ENCODE results near the gene GSE1. TPM values are rescaled to one million over a fixed set of nuclear protein-coding genes. Genes with fewer than 3 reads are reported as not detected.

Gene GSE1
- total and polyA plus RNA-seq, 9 of the 15 experiments (the other 6 are each of a cell fraction or from before 2014, with no cell fraction given): 12.2 to 244 (median 57.9) TPM

DNA sequence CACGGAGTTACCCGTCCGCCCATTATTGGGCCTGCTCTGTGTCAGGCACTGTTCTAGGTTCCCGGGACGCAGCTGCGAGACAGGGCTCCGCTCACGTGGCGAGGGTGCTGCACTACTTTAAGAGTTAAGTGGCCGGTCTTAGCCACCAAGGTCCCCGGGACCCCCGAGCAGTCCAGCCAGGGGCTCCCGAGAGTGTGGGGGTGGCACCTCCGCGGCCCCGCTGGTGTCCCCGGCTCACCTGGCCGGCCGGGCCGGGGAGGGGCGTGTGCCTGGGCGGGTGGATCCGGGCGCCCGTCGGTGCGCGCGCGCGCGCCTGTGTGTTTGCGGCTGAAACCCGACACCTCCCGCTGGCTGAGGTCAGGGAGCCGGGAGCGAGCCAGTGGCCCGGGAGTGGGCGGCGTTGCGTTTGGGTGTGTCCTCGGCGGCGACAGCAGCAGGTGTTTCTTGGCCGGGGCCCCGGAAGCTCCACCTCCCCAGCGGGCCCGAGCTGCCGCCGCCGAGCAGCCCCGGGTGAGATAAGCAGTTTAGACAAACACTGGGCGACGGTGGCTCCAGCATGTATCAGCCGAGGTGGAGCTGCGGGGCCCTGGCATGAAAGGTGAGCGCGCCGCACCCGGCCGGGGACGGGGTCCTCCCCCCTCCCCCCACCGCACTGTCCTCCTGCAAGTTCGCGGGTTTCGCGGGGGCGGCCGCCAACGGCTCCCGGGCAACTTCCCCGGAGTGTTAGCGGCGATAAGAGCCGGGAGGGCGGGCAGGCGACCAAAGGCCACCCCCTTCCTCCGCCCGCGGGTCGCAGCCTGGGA, at the start of gene GSE1 (continued):
- TF ChIP-seq ARNT (IDR thresholded peaks at IDR 0.05) (no peak), POLR2A (conservative IDR thresholded peaks at IDR 0.05) (peak; percentile 80), IFI16 (CRISPR knock-in tag; IDR thresholded peaks at IDR 0.05) (no peak), ATF4 (CRISPR knock-in tag; IDR thresholded peaks at IDR 0.05) (no peak), HINFP (tag; conservative IDR thresholded peaks at IDR 0.05; ENCODE audit: low read depth) (no peak), HNRNPUL1 (IDR thresholded peaks at IDR 0.05; ENCODE audit: low read length) (no peak), YBX1 (IDR thresholded peaks at IDR 0.05) (no peak), MEF2A (IDR thresholded peaks at IDR 0.05; ENCODE audit: control insufficient read depth, low read depth, low read length) (no peak), BRD9 (IDR thresholded peaks at IDR 0.05; ENCODE audit: low read depth, partially characterized antibody) (no peak), RBM17 (IDR thresholded peaks at IDR 0.05; ENCODE audit: borderline replicate concordance, low read depth, low read length) (no peak), RFX1 (IDR thresholded peaks at IDR 0.05) (no peak), ZBTB17 (CRISPR knock-in tag; IDR thresholded peaks at IDR 0.05) (0 out of 2 replicates have a peak, but pooled peaks have one; percentile 16), RBM14 (IDR thresholded peaks at IDR 0.05; ENCODE audit: borderline replicate concordance, insufficient read depth, low read depth, low read length) (no peak), SLC30A9 (CRISPR knock-in tag; IDR thresholded peaks at IDR 0.05) (no peak), TEAD4 (IDR thresholded peaks at IDR 0.05; ENCODE audit: low read length) (peak; percentile 74), TEAD4 (CRISPR knock-in tag; IDR thresholded peaks at IDR 0.05; ENCODE audit: borderline replicate concordance) (no peak), ETV5 (CRISPR knock-in tag; IDR thresholded peaks at IDR 0.05; ENCODE audit: low read depth) (peak; percentile 65; the same call in 1 of the 2 replicates), ELK1 (CRISPR knock-in tag; IDR thresholded peaks at IDR 0.05) (no peak), ILK (tag; IDR thresholded peaks at IDR 0.05; ENCODE audit: borderline replicate concordance, low read depth) (no peak), MECOM (CRISPR knock-in tag; IDR thresholded peaks at IDR 0.05) (no peak; the same call in 1 of the 2 replicates), ELF1 (tag; IDR thresholded peaks at IDR 0.05) (peak; percentile 44; the same call in 1 of the 2 replicates), ZEB2 (IDR thresholded peaks at IDR 0.05) (peak; percentile 94), SIN3B (IDR thresholded peaks at IDR 0.05; ENCODE audit: low read depth) (no peak), ZNF699 (CRISPR knock-in tag; IDR thresholded peaks at IDR 0.05; ENCODE audit: insufficient replicate concordance) (no peak), POLR2AphosphoS5 (IDR thresholded peaks at IDR 0.05; ENCODE audit: control insufficient read depth, insufficient read depth, low read depth, low read length) (peak; percentile 71), ZC3H8 (IDR thresholded peaks at IDR 0.05) (no peak)
